H1 (cell line): ENCODE results near the gene CSGALNACT2. TPM values are rescaled to one million over a fixed set of nuclear protein-coding genes. Genes with fewer than 3 reads are reported as not detected.

Experiments used
- ATF2 ChIP-seq: IDR thresholded peaks from 2 replicates; pipeline ENCODE4 v1.6.1; 2012; ENCODE audit warnings: low read length, inconsistent platforms
- CHD7 ChIP-seq: fragments of 300-600 bp; sonication (generic); IDR thresholded peaks from 2 replicates; pipeline ENCODE4 v1.7.1; 2012; ENCODE audit warnings: low read length, moderate library complexity, mild to moderate bottlenecking, inconsistent platforms; ENCODE audit not compliant: insufficient replicate concordance
- EGR1 ChIP-seq: IDR thresholded peaks from 2 replicates; pipeline ENCODE4 v1.6.1; 2011; ENCODE audit warnings: low read depth, low read length, borderline replicate concordance
- JUND ChIP-seq: IDR thresholded peaks from 2 replicates; pipeline ENCODE4 v1.6.1; 2011; ENCODE audit warnings: mild to moderate bottlenecking, improper control_type of control experiment, low read length
- NRF1 ChIP-seq: IDR thresholded peaks from 2 replicates; pipeline ENCODE4 v1.6.1; 2011; ENCODE audit warnings: mild to moderate bottlenecking, low read depth, low read length, improper control_type of control experiment
- POLR2AphosphoS5 ChIP-seq: IDR thresholded peaks from 2 replicates; pipeline ENCODE4 v1.6.1; 2011; ENCODE audit warnings: low read depth, low read length
- RBBP5 ChIP-seq: IDR thresholded peaks from 2 replicates; pipeline ENCODE4 v1.7.1; 2012; ENCODE audit warnings: low read depth, mild to moderate bottlenecking, inconsistent platforms, low read length, moderate library complexity, borderline replicate concordance
- polyA plus RNA-seq, 7 experiments: library from polyadenylated mRNA; depleted of rRNA in 3 of 7; stranded (reverse) in 5 of 7; unstranded in 2 of 7; fragments of >200 nt in 5 of 7; fragments of 200-250 nt in 2 of 7; gene quantifications; 1 replicate in 5 of 7; 2 replicates in 1 of 7; 4 replicates in 1 of 7; pipeline versions ENCODE4 v1.2.1 to v1.2.3, GENCODE V29; 2011 to 2013; ENCODE audit warnings: missing spikeins in 2 of 7, mixed read lengths in 2 of 7
- total RNA-seq: library from RNA; stranded (reverse); fragmentation: NEBNext Ultra II Directional; extraction: Animal tissue kit (Norgen Biotek cat#: 25700); gene quantifications from 2 replicates; pipeline ENCODE4 v1.2.1, GENCODE V29; 2021

CSGALNACT2 gene
- total and polyA plus RNA-seq, 2 of the 8 experiments (the other 6 are each of a cell fraction or from before 2014, with no cell fraction given): 2.6 to 5.3 TPM

GRCh38 chr10:43128958-43129706 is 9.1 kb upstream of the CSGALNACT2 start (continued):
- TF ChIP-seq CHD7: no peak
- TF ChIP-seq POLR2AphosphoS5: no peak
- no peak for TF ChIP-seq NRF1
- no peak for TF ChIP-seq EGR1
- no peak for TF ChIP-seq RBBP5
- no peak for TF ChIP-seq JUND
- no peak for TF ChIP-seq ATF2
